CMK (cell line): ENCODE data around the gene SFSWAP.
"Not testable (repeated sequence)": the region's sequence is repeated elsewhere in the genome, so short reads cannot be mapped to it uniquely, and the experiment has no call there.

ENCODE experiments used
- DNase-seq: peaks from one replicate; pipeline ENCODE4 v3.0.0-alpha.2; 2010; ENCODE audit warnings: low read depth

The SFSWAP gene

DNA sequence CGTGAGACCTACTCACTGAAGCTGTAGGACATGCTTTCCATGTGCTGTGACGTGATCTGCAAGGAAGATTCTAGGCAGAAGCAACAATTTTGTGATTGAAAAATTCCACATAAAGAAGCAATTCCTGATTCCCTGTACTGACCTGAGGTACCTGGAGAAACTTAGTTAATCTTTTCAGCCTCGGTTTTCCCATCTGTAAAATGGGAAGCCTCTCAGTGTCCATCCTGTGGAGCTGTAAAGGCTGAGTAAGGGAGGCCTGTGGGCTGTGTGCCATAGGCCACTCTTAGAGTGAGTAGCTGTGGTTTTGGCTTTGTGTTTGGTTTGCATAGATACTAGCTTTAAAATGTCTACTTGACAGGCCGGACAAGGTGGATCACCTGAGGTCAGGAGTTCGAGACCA is 50.7 kb downstream of the SFSWAP start:
- no peak for DNase-seq

DNA sequence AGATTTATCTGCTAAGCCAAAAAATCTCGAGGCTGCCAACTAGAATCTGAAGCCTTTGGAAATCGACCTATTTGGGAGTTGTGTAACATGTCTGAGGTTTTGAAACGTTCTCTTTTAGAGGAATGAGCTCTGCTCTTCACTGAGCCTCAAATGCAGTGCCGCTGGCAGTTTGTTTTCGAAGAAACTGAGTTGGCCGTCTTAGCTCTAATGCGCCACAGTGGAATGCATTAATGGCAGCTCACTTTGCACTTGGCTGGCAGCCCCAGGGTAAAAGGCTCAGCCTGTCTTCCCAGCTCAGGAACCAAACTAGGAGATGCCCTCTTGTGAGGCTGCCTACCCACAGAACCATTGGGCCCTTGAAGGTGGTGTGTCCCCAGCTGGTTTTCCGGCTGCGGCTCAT is 53.8 kb downstream of the SFSWAP start:
- no peak for DNase-seq

DNA sequence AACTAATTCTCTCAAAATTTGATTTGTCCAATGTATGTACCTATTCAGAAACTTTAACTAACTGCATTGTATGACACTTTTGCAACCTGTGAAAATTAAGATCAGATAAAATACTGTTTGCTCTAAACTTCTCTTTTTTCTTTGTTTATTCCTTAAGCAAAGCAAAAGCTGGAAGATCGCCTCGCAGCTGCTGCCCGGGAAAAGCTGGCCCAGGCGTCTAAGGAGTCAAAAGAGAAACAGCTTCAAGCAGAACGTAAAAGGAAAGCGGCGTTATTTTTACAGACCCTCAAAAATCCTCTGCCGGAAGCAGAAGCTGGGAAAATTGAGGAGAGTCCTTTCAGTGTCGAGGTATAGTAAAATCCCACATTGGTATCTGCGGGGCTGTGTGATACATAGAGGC is 55.1 kb downstream of the SFSWAP start:
- DNase-seq = no peak

DNA sequence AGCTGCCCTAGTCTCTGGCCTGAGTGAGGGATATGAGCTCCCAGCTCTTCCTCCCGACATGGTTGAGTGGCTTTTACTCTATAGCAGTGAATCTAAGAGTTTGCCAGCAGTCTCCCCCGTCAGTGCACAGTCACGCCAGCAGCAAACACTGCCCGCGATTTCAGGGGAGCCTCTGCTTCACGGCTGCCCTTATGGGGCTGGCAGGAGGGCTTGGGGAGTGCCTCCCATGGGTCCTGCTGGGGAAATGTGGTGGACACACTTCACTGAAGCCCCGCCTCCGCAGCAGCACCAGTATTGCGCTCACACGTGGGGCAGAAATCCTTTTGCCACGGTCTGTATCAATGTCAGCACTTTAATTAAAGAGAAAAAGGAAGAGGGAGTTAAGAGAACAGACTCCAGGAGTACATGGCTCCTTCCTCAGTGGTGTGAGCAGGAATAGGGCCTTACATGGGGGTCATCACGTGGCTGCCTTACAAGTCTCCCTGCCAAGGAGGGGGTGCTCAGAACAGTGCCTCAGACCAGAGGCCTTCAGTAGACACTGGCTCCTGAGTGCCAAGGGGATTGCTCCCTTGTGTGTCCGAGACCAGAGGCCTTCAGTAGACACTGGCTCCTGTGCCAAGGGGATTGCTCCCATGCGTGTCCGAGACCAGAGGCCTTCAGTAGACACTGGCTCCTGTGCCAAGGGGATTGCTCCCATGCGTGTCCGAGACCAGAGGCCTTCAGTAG is 55.7 kb downstream of the SFSWAP start:
- no peak for DNase-seq

DNA sequence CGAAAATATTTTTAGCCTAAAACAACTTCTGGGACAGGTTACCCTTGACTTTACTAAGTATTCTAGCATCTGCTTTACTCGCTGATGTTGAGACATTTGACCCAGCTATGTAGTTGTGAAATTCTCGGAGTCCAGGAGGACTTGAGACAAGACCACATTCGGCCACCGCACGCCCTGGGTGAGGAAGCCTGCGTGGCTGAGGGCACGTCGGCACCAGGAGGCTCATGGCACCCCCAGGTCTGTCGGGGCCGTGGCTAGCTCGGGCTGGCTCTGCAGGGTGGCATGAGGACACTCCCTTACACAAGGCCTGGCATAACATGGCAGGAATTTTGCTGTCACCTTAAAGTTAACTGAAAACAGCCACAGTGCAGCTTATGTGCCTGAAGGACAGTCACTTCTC is 59.2 kb downstream of the SFSWAP start:
- no peak for DNase-seq

DNA sequence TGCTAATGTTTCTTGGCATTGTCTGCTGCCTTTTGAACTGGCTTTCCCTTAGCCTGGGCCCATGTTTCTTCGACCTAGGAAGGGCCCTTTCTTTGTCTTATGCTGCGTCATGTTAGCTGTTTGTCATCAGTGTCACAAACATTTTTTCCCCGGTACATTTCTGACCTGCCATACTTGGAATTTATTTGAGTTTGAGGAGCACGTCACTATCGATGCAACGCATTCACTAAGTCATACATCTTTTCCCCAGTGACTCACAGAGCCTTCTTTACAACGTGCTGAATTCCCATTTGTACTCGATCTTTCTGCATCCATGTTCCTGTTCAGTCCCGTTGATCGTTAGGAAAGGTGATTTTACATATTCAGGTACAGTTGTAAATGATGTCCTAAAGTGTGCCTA is 61.1 kb downstream of the SFSWAP start:
- no peak for DNase-seq

DNA sequence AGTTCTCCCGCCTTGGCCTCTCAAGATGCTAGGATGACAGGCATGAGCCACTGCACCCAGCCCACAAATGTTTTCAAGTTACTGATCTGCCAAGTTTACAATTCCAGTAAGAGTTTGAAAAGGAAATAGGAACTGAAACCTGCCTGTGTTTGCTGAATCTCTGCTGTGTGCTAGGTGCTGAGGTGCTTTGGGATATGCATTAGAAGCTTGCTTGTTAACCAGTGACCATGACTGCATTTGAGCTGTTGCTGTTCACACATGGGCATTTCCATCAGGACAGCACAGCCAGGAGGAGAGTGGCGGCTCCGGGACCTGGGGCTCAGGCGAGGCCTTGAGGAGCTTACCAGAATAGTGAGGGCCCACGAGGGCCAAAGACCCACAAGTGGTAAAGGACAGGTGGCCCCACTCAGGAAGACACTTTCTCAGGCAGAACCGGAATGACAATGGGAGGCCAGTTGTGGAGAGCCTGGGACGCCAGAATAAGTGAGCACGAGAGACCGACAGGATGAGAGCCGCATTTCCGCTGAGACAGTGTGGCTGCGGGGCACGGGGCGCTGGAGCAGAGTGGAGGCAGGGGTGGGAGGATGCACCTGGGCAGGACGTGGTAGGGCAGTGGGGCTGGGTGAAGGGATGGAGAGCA is 62.8 kb downstream of the SFSWAP start:
- no peak for DNase-seq

DNA sequence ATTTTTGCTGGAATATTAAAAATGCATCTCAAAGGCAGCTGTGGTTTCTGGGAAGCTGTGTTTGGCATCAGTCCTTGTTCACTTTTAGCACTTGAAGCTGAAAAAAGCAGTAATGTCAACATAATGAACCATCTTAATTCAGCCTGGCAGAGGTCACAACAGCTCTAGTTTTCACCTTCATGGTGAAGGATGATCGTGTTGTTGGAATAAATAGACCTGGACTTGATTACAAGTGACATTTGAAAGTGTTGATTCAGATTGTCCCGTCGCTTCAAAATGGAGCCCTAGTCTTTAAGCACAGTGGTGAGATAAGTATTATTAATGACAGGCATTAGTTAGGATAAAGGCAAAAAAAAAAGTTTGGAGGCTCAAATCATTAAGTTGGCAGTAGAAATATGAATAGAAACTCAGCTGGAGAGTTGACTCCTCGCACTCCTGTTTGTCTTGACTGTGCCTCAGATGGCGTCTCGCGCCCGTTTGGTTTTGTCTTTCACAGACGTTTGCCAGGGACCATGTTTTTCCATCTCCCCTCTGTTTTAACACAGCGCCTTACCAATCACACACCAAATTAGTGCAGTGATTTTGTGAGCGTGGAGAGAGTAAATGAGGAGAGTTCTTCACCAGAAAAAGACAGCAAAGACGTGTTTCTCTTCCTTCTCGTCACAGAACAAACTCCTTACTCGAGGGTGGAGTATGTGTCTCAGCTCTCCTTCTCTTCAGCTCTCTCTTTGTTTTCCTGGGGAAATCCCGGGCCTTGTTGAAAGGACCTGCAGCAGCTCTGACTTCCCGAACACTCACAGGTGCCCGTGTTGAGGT is 63.9 kb downstream of the SFSWAP start:
- DNase-seq = no peak

DNA sequence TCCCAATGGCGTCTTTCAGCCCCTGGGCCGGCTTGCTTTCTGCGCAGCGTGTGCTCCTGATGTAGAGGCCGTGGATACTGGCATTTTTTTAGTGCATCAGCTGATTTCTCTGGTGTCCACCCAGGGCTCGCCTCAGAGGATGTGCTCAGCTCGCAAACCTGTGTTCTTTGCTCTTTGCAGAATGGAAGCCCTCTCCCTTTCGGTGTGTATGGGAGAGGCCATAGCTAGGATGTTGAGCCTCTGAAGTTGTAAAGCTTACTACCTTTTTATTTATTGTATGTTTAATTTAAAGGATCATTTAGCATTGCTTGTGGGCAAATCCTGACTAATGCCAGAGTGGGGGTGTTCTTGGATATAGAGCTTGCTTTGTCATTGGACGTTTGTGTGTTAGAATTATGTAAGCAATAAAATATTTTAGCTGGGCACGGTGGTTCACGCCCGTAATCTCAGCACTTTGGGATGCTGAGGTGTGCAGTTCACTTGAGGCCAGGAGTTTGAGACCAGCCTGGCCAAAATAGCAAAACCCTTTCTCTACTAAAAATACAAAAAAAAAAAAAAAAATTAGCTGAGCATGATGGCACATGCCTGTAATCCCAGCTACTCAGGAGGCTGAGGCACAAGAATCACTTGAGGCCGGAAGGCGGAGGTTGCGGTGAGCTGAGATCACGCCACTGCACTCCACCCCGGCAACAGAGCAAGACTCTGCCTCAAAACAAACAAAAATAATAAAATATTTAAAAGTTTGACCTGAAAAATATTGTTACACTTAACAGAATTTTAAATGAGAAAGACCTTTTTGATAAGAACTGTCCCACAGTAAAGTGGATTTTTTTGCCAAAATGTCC is 64.7 kb downstream of the SFSWAP start:
- no peak for DNase-seq

DNA sequence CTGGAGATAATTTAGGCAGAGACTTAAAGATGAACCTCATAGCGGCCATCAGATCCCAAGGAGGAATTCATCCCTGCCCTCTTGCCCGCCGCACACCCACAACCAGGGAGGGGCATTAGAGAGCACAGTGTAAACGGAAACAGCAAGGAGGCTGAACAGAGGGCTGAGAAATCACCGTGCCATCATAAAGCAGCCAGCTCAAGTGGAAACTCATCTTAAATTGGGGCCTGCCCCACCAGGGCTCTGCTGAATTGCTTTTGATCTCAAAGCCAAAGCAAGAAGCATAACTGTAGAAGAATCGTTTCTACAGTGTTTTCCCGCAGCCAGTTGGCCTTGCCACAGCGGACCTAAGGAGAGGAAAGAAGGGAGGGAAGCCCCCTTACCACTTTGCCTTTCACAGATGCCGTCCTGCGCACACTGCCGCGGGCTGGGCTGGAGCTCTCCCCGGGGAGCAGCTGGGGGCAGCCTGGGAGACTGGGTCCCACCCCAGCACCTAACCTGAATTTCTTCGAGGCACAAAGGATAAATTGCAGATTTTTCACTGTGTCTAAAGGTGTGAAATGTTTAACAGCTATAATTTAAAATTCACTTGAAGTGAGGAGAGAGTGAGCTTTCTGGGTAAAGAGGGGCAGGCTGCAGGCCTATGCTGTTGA is 65.5 kb downstream of the SFSWAP start:
- no peak for DNase-seq

DNA sequence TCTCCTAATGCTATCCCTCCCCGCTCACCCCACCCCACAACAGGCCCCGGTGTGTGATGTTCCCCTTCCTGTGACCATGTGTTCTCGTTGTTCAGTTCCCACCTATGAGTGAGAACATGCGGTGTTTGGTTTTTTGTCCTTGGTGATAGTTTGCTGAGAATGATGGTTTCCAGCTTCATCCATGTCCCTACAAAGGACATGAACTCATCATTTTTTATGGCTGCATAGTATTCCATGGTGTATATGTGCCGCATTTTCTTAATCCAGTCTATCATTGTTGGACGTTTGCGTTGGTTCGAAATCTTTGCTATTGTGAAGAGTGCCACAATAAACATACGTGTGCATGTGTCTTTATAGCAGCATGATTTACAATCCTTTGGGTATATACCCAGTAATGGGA is 66.4 kb downstream of the SFSWAP start:
- DNase-seq = not testable (repeated sequence)

DNA sequence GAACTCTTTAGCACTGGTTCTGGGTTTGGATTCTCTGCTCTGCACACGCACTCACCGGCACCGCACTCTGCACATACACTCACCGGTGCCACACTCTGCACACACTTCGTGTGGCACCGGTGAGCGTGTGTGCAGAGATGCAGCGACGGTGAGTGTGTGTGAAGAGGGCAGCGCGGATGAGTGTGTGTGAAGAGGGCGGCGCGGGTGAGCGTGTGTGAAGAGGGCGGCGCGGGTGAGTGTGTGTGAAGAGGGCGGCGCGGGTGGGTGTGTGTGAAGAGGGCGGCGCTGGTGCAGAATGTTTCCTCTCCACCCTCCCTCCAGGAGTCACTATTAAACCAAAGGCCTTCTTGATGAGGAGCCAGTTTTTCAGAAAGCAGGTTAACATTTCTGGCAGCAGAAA is 68.1 kb downstream of the SFSWAP start:
- no peak for DNase-seq

DNA sequence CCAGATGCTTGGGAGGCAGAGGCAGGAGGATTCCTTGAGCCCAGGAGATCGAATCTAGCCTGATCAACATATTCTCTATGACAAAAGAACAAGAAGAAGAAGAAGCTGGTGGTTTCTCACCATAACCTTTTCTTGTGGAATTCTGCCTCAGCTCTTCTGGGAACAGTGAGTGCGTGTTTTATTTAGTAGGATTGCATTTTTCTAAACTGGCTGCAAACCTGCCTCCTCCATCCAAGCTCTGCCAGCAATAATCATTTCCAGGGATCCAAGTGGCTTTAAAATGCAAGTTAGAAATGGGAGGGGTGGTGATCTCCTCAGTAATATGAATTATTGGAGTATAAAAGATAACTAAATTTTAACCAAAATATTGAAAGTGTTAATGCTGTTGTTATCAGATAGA is 71.2 kb downstream of the SFSWAP start:
- DNase-seq = no peak

DNA sequence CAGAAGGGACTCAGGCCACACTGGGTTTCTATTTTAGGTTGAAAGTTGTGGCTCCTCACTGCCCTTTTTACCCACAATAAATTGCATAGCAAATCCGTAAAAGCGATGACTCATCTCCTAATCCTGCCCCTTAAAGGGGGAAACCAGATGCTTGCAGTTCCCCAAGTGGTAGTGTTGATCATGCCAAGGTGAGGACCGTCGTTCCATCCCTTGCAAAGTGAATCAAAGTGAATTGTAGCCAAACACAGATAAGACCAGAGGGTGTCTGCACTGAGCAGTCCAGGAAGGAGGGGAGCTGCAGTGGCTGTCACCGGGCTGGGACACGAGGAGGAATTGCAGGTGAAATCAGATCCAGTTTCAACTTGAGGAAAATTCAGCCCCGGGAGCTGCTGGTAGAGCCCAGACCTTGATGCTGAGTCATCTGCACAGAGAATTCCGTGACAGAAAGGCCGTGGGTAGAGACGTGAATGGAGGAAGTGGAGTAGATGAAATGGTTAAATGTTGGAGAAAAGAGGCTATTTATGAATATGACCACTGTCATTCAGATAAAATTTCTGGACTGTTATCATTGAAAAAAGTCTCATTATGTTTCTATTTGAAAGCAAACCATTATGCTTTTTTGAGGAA is 73.1 kb downstream of the SFSWAP start:
- DNase-seq = no peak

DNA sequence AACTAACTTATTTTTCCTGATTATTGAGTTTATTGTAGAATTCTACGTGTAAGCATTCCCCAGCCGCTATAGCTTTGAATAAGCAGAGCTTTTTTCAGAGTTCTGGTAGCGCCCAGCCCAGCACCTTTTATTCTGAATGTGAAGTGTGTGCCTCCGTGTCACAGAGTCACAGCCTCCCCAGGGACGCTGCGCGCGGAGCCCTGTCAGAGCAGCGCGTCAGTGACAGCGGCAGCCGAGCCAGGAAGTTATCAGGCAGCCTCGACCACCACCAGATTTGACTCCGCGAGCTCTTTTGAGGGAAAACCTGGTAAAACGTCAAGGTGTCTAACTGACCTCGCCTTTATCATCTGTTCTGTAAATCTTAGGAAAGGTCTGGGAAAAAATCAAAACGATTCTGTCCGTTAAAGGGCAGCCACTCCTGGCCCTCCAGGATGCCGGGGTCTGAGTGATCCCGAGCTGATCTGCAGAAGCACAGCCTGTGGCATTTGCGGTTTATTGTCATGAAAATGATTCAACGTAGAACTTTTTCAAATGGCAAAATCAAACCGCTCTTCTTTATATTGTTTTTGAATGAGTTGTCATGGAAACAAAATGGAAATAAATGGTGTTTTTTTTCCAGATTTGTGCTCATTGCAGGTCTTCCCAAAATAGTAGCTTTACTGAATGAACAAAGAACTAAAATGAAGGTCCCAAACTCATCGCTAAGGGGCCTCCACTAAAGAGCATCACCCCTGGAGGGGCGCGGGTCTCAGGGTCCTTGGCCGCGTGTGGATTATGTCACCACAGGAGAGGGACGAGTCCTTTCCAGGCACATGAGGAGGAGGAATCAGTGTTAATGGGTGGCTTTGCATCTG is 74.2 kb downstream of the SFSWAP start:
- no peak for DNase-seq

DNA sequence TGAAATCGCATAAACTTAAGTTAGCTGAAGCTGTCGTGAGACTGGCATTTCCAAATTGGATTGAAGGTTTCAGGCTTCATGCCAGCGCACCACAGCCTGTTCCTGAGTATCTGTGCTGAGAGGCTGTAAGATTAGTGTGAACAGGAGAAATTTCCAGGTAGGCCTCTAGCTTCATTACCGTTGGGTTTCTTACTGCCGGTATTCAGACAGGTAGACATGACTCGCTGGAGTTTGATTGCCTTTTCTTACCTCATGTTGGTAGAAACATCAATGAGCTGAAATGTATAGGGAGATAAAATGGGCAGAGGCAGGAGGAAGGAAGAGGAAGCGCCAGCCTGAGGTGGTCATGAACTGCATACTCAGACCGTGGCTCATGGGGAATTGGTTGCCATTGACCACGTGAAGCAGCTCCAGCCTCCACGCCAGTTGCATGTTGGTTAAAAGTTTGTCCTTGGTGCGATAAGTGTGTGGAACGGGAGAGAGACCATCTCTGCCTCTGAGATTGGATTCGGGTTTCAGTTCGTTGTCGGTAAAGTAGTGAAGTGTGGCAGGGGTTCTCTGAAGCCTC is 75.0 kb downstream of the SFSWAP start:
- DNase-seq = no peak

DNA sequence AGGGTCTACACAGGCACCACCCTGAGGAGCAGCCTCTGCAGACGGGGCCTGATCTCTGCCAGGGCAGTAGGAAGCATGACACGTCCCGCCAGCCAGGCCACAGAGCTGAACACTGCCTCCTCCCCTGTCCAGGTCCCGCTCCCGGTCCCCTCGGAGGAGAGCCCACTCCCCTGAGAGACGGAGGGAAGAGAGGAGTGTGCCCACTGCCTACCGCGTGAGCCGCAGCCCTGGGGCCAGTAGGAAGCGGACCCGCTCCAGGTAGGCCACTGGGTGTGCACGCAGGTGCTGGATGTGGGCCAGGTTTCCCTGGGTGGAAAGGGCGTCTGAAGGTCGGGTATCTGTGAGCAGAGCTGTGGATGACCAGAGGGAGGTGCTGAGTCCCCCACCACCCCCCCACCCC is 75.4 kb downstream of the SFSWAP start:
- DNase-seq = no peak

DNA sequence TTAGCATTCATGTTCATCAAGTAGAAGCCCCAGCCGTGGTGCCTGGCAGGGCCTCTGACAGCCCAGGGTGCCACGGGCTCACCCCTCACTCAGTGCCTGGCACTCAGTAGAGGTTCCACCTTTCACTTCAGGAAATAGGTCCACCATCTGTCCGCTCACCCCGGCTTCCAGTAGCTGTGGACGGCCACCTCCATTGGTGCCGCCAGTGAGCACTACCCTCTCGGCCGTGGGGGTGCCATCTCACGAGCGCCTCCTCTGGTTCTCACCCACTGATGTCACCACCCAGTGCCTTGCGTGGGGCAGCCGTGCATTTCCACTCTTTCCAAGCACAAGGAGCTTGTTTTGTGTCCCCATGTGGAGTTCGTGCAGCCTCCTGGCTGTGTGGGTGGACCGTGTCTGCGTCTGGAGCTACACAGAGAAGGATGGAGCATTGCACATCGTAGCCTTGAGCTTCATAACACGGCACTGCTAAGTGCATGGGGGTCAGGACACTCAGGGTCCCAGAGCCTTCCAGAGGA is 76.3 kb downstream of the SFSWAP start:
- DNase-seq = no peak

DNA sequence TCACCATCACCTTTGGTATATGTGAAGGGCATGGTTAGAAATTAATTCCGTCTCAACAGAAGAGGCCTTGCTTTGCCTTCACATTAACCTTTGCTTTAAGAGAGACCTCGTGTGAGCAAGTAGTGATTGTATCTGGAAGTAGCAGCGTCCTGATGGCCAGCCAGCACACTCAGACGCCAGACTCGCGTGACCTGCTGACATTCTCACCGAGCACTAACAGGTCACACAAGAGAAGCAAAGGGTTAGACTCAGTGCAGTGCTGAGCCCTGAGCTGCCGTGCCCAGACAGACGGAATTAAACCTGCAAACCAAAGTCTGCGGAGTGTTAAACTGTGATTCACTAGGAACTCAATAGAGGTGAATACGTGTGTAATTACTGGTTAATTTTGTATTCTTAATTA is 77.2 kb downstream of the SFSWAP start:
- no peak for DNase-seq

DNA sequence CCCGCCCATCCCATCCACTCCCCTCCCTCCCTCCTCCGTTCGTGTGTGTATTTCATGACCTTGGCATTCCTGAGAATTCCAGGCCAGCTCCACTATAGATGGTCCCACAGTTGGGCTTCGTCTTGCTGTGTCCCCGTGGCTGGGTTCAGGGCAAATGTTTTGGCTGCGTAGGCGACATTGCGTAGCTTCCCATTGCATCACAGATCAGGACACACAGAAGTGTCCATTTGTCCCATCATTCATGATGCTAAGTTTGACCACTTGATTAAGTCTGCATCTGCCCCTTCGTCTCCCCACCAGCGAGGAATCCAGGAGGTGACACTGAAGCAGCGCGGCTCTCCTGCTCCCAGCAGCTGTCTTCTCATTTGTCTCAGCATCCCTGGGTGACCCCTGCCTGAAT is 78.7 kb downstream of the SFSWAP start:
- no peak for DNase-seq
